ENCODE data around the gene RAPGEF2. TPM values are rescaled to one million over a fixed set of nuclear protein-coding genes. Genes with fewer than 3 reads are reported as not detected.

The RAPGEF2 gene
- total and polyA plus RNA-seq, 10 of the 15 experiments (the other 5 are each of a cell fraction or from before 2014, with no cell fraction given), result 0.31 to 24.0 (median 2.9) TPM

DNA sequence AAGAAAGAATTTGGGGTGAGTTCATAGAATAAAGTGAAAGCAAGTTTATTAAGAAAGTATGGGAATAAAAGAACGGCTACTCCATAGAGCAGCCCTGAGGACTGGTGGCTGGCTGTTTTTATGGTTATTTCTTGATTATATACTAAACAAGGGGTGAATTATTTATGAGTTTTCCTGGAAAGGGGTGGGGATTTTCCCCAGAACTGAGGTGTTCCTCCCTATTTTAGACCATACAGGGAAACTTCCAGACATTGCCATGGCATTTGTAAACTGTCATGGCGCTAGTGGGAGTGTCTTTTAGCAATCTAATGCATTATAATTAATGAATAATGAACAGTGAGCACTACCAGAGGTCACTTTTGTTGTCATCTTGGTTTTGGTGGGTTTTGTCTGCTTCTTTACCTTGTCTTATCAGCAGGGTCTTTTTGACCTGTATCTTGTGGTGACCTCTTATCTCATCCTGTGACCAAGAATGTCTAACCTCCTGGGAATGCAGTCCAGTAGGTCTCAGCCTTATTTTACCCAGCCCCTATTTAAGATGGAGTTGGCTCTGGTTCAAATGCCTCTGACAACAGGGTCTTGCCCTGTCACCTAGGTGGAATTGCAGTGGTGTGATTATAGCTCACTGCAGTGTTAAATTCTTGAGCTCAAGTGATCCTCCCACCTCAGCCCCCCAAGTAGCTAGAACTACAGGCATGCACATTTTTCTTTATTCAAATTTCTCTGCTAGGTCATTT is 27.1 kb downstream of the RAPGEF2 start:
- Histone ChIP-seq H4K20me1 (ENCODE audit: control insufficient read depth, insufficient read depth) (no peaks in the 10 kb centered on the region), H3K9ac (ENCODE audit: control insufficient read depth, insufficient read depth, low read length) (no peak overlapping the region), H3K9me3 (replicated peaks; ENCODE audit: control insufficient read depth, insufficient read depth, low read length) (no peaks in the 10 kb centered on the region; the same call in 2 of the 3 replicates), H3K4me1 (ENCODE audit: control insufficient read depth, insufficient read depth, low read length) (peaks cover 19% of the 10 kb centered on the region), H3K27me3 (replicated peaks in 1 of 2; ENCODE audit: control insufficient read depth in 2 of 2, insufficient read depth in 2 of 2, low read length in 1 of 2) (no peaks in the 10 kb centered on the region), H3K79me2 (ENCODE audit: control insufficient read depth, insufficient read depth, low read length) (peaks cover 51% of the 10 kb centered on the region), H2AFZ (ENCODE audit: control insufficient read depth, low read depth, low read length) (no peak overlapping the region), H3K36me3 (ENCODE audit: control insufficient read depth in 2 of 2, insufficient read depth in 2 of 2, low read length in 1 of 2) (no peaks in the 10 kb centered on the region), H3K4me2 (ENCODE audit: control insufficient read depth, insufficient read depth) (no peak overlapping the region; the same call in 1 of the 2 replicates), H3K27ac (ENCODE audit: control insufficient read depth, insufficient read depth) (no peak overlapping the region), H3K4me3 (no peak overlapping the region)
- intact Hi-C loops (cut with micrococcal nuclease; ENCODE audit: unreplicated experiment) (no loop called here), in situ Hi-C loops (cut with MboI) (no loop called here)
- 100% methylated on average over 2 of the region's 2 CpGs for WGBS (ENCODE audit: insufficient coverage, insufficient replicate concordance, low lambda C conversion rate, missing lambda C conversion rate)
- BruUV-seq (replicated peaks), result no TSS peak
- ChIA-PET RAD21 (ENCODE audit: unreplicated experiment) (no interaction called here), CTCF (no interaction called here), POLR2A (interaction anchor here (0.6 kb wide), 1 partner anchor 8 kb away, joined by 6 read pairs; no protein-coding TSS in a partner anchor), SMC1A (ENCODE audit: uncharacterized antibody, unreplicated experiment) (no interaction called here)
- DNase-seq (ENCODE audit: low read depth, low spot score), result no peak
- FAIRE-seq, result no peak
- ATAC-seq, result no peak
- TF ChIP-seq MXI1 (IDR thresholded peaks at IDR 0.05; ENCODE audit: low read depth, low read length), result no peak
- TF ChIP-seq BMI1 (IDR thresholded peaks at IDR 0.05; ENCODE audit: borderline replicate concordance), result no peak
- TF ChIP-seq, protein P1, sequence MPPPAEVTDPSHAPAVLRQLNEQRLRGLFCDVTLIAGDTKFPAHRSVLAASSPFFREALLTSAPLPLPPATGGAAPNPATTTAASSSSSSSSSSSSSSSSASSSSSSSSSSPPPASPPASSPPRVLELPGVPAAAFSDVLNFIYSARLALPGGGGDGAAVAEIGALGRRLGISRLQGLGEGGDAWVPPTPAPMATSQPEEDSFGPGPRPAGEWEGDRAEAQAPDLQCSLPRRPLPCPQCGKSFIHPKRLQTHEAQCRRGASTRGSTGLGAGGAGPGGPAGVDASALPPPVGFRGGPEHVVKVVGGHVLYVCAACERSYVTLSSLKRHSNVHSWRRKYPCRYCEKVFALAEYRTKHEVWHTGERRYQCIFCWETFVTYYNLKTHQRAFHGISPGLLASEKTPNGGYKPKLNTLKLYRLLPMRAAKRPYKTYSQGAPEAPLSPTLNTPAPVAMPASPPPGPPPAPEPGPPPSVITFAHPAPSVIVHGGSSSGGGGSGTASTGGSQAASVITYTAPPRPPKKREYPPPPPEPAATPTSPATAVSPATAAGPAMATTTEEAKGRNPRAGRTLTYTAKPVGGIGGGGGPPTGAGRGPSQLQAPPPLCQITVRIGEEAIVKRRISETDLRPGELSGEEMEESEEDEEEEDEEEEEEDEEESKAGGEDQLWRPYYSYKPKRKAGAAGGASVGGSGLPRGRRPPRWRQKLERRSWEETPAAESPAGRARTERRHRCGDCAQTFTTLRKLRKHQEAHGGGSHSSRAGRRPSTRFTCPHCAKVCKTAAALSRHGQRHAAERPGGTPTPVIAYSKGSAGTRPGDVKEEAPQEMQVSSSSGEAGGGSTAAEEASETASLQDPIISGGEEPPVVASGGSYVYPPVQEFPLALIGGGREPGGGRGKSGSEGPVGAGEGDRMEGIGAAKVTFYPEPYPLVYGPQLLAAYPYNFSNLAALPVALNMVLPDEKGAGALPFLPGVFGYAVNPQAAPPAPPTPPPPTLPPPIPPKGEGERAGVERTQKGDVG (CRISPR knock-in tag; IDR thresholded peaks at IDR 0.05), result no peak
- TF ChIP-seq, protein P2, sequence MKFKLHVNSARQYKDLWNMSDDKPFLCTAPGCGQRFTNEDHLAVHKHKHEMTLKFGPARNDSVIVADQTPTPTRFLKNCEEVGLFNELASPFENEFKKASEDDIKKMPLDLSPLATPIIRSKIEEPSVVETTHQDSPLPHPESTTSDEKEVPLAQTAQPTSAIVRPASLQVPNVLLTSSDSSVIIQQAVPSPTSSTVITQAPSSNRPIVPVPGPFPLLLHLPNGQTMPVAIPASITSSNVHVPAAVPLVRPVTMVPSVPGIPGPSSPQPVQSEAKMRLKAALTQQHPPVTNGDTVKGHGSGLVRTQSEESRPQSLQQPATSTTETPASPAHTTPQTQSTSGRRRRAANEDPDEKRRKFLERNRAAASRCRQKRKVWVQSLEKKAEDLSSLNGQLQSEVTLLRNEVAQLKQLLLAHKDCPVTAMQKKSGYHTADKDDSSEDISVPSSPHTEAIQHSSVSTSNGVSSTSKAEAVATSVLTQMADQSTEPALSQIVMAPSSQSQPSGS (IDR thresholded peaks at IDR 0.05; ENCODE audit: low read length), result no peak
- TF ChIP-seq, protein P3, sequence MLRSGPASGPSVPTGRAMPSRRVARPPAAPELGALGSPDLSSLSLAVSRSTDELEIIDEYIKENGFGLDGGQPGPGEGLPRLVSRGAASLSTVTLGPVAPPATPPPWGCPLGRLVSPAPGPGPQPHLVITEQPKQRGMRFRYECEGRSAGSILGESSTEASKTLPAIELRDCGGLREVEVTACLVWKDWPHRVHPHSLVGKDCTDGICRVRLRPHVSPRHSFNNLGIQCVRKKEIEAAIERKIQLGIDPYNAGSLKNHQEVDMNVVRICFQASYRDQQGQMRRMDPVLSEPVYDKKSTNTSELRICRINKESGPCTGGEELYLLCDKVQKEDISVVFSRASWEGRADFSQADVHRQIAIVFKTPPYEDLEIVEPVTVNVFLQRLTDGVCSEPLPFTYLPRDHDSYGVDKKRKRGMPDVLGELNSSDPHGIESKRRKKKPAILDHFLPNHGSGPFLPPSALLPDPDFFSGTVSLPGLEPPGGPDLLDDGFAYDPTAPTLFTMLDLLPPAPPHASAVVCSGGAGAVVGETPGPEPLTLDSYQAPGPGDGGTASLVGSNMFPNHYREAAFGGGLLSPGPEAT (IDR thresholded peaks at IDR 0.05; ENCODE audit: low read depth), result no peak
- no peak for TF ChIP-seq TCF7 (IDR thresholded peaks at IDR 0.05; ENCODE audit: borderline replicate concordance)
- TF ChIP-seq CHD1 (IDR thresholded peaks at IDR 0.05; ENCODE audit: low read depth, low read length), result no peak
- TF ChIP-seq, protein P4, sequence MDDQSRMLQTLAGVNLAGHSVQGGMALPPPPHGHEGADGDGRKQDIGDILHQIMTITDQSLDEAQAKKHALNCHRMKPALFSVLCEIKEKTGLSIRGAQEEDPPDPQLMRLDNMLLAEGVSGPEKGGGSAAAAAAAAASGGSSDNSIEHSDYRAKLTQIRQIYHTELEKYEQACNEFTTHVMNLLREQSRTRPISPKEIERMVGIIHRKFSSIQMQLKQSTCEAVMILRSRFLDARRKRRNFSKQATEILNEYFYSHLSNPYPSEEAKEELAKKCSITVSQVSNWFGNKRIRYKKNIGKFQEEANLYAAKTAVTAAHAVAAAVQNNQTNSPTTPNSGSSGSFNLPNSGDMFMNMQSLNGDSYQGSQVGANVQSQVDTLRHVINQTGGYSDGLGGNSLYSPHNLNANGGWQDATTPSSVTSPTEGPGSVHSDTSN (IDR thresholded peaks at IDR 0.05; ENCODE audit: insufficient replicate concordance, low read depth, low read length), result no peak
- TF ChIP-seq ZNF217 (IDR thresholded peaks at IDR 0.05), result no peak
- no peak for TF ChIP-seq RAD21 (IDR thresholded peaks at IDR 0.05; ENCODE audit: insufficient read depth, low read depth, low read length)
- no peak for TF ChIP-seq ZBED1 (IDR thresholded peaks at IDR 0.05; ENCODE audit: borderline replicate concordance)
- TF ChIP-seq, protein P5, sequence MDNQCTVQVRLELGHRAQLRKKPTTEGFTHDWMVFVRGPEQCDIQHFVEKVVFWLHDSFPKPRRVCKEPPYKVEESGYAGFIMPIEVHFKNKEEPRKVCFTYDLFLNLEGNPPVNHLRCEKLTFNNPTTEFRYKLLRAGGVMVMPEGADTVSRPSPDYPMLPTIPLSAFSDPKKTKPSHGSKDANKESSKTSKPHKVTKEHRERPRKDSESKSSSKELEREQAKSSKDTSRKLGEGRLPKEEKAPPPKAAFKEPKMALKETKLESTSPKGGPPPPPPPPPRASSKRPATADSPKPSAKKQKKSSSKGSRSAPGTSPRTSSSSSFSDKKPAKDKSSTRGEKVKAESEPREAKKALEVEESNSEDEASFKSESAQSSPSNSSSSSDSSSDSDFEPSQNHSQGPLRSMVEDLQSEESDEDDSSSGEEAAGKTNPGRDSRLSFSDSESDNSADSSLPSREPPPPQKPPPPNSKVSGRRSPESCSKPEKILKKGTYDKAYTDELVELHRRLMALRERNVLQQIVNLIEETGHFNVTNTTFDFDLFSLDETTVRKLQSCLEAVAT (IDR thresholded peaks at IDR 0.05), result no peak
- TF ChIP-seq, protein P6, sequence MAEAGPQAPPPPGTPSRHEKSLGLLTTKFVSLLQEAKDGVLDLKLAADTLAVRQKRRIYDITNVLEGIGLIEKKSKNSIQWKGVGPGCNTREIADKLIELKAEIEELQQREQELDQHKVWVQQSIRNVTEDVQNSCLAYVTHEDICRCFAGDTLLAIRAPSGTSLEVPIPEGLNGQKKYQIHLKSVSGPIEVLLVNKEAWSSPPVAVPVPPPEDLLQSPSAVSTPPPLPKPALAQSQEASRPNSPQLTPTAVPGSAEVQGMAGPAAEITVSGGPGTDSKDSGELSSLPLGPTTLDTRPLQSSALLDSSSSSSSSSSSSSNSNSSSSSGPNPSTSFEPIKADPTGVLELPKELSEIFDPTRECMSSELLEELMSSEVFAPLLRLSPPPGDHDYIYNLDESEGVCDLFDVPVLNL (IDR thresholded peaks at IDR 0.05; ENCODE audit: low read depth, low read length), result no peak
